Hepatocyte (in vitro differentiated cells): ENCODE measurements around the gene ALG9.
A peak's percentile ranks its signal among the peaks of the same experiment; 100 is the strongest.

ENCODE experiments used
- EZH2 ChIP-seq: fragments of 200-600 bp; sonication (generic); IDR thresholded peaks from 2 replicates; pipeline ENCODE4 v1.6.1; 2016; ENCODE audit warnings: antibody characterized with exemption, mild to moderate bottlenecking, borderline replicate concordance
- TF ChIP-seq, protein P1 (sequence below): fragments of 200-600 bp; sonication (generic); IDR thresholded peaks from 2 replicates; pipeline ENCODE4 v1.5.1; 2016; ENCODE audit warnings: antibody characterized with exemption, mild to moderate bottlenecking; ENCODE audit not compliant: poor library complexity

DNA sequence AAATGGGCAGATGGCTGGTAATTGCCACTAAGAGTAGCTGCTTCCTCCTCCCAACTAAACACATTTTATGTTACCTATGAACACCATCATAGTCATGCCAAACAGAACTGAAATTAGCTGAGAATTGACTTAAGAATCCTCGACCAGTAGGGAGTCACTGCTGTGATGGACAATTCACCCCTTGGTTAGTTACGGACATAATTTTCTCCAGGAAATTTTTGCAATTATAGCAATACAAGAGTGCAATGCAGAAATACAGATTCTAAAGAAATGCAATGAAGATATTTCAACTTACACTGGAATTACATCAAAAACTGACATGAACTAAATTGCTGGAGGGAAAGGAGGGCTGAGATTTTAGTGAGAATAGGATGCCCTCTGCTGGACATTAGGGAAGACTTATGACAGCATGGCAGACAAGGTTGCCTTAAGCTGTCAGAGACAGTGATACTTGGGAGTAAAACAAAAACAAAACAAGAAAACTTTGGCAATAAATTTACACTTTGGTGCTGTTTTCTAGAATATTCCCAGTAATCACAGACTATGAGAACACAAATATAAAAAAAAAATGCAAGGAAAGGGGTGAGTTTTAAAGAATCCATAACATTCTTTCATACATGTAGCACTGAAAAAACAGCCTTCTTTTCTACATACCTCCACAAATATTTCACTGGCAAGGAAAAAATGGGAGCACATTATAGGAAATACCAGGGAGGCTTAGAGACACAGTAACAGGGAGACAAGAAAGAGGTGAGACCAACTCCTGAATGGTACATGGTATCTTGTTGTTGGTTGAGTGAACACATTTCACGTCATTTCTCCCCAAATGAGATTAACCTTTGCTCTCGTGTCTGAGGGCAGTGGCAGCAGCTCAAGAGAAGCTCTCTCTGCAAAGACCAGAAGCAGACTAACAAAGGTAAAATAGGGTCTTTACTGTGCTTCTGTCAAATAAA is 94.0 kb downstream of the ALG9 start:
- TF ChIP-seq, protein P1, sequence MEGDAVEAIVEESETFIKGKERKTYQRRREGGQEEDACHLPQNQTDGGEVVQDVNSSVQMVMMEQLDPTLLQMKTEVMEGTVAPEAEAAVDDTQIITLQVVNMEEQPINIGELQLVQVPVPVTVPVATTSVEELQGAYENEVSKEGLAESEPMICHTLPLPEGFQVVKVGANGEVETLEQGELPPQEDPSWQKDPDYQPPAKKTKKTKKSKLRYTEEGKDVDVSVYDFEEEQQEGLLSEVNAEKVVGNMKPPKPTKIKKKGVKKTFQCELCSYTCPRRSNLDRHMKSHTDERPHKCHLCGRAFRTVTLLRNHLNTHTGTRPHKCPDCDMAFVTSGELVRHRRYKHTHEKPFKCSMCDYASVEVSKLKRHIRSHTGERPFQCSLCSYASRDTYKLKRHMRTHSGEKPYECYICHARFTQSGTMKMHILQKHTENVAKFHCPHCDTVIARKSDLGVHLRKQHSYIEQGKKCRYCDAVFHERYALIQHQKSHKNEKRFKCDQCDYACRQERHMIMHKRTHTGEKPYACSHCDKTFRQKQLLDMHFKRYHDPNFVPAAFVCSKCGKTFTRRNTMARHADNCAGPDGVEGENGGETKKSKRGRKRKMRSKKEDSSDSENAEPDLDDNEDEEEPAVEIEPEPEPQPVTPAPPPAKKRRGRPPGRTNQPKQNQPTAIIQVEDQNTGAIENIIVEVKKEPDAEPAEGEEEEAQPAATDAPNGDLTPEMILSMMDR: peak; percentile 81
- TF ChIP-seq EZH2: no peak
